Neural progenitor cell (in vitro differentiated cells): Measurements from ENCODE around the gene NCKAP5.

Source experiments
- CTCF ChIP-seq: fragments of 200-600 bp; sonication (generic); IDR thresholded peaks from 2 replicates; pipeline ENCODE4 v1.5.1; 2017; ENCODE audit warnings: antibody characterized with exemption, mild to moderate bottlenecking
- EZH2 ChIP-seq: fragments of 200-600 bp; sonication (generic); IDR thresholded peaks from 2 replicates; pipeline ENCODE4 v1.6.1; 2017; ENCODE audit warnings: antibody characterized with exemption, mild to moderate bottlenecking, moderate library complexity

DNA sequence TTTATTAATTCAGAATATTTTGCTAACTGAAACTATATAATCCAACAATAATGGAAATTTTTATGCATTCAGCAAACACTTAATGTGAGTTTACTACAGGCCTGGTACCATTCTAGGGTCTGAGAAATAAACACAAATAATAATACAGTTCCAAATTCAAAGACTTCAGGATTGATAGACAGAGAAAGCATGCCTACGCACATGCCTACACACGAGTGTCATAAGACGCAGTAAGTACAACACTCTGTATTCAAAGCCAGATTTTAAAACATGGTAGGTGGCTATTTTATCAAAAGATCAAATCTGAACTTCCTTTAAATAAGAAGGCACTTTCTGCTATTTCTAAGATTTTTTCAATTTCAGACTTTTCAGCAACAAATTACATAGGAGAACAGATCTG lies 346.9 kb downstream of the NCKAP5 start:
- TF ChIP-seq EZH2, result no peak
- no peak for TF ChIP-seq CTCF
